B cell (primary cell): Measurements from ENCODE around the gene ASPSCR1. TPM values are rescaled to one million over a fixed set of nuclear protein-coding genes. Genes with fewer than 3 reads are reported as not detected.

Experiments
- ATAC-seq: fragments of 200-7000 bp; cut with Tn5 transposase; one replicate; pipeline ENCODE4 v1.10.0; 2021; ENCODE audit warnings: low read depth, mild to moderate bottlenecking, moderate number of reproducible peaks, moderate library complexity
- CTCF ChIA-PET: fragments of 350-600 bp; sonication (Branson Sonifier 250); formaldehyde crosslinking; loops from one replicate; lab custom pipeline; 2021; ENCODE audit warnings: antibody characterized with exemption, inconsistent platforms; lab: Charles Lee
- POLR2A ChIA-PET: fragments of 350-600 bp; sonication (Branson Sonifier 250); formaldehyde crosslinking; loops from one replicate; lab custom pipeline; 2021; ENCODE audit warnings: antibody characterized with exemption; lab: Charles Lee
- DNase-seq: peaks from one replicate; pipeline ENCODE4 v3.0.0; 2013
- H2AFZ ChIP-seq: 2 replicates; pipeline ENCODE4 v1.6.1; 2012; ENCODE audit warnings: mild to moderate bottlenecking, low read depth, low read length; ENCODE audit not compliant: insufficient read depth, poor library complexity, severe bottlenecking
- H3K27ac ChIP-seq, 2 donors: 1 replicate in 1 of 2; 2 replicates in 1 of 2; pipeline ENCODE4 v1.5.1; 2012 to 2013; ENCODE audit warnings: low read length in 2 of 2, mild to moderate bottlenecking in 2 of 2, moderate library complexity in 1 of 2
- H3K27me3 ChIP-seq, 4 experiments: fragments of 200-600 bp in 1 of 4; sonication (generic) in 1 of 4; replicated peaks in 1 of 4; 1 replicate in 2 of 4; 2 replicates in 2 of 4; pipeline versions ENCODE4 v1.6.1 to v1.7.0; 2013 to 2016; ENCODE audit warnings: low read length in 3 of 4, mild to moderate bottlenecking in 2 of 4, mixed read lengths in 1 of 4, moderate library complexity in 1 of 4; ENCODE audit not compliant: insufficient read depth in 4 of 4, control insufficient read depth in 3 of 4; ENCODE audit errors: control extremely low read depth in 1 of 4
- H3K36me3 ChIP-seq, 2 experiments: replicated peaks in 1 of 2; 1 replicate in 1 of 2; 2 replicates in 1 of 2; pipeline versions ENCODE4 v1.6.1 to v1.7.1; 2013; ENCODE audit warnings: low read length in 1 of 2; ENCODE audit not compliant: insufficient read depth in 2 of 2, control insufficient read depth in 1 of 2; ENCODE audit errors: control extremely low read depth in 1 of 2, extremely low read depth in 1 of 2
- H3K4me1 ChIP-seq, 2 donors: fragments of 200-600 bp in 1 of 2; sonication (generic) in 1 of 2; 1 replicate in 1 of 2; 2 replicates in 1 of 2; pipeline versions ENCODE4 v1.5.1 to v1.6.1; 2013 to 2017; ENCODE audit warnings: low read length in 2 of 2; ENCODE audit not compliant: control insufficient read depth in 2 of 2, insufficient read depth in 2 of 2
- H3K4me2 ChIP-seq: replicated peaks from 2 replicates; pipeline ENCODE3; 2012; ENCODE audit warnings: mild to moderate bottlenecking, low read depth, low read length; ENCODE audit not compliant: poor library complexity, severe bottlenecking
- H3K4me3 ChIP-seq, 5 experiments: fragments of 200-600 bp in 1 of 5; sonication (generic) in 1 of 5; 1 replicate in 3 of 5; 2 replicates in 2 of 5; pipeline versions ENCODE4 v1.5.1 to v1.7.0; 2011 to 2016; ENCODE audit warnings: low read length in 4 of 5, mild to moderate bottlenecking in 4 of 5, low read depth in 2 of 5, control low read depth in 1 of 5, moderate library complexity in 1 of 5; ENCODE audit not compliant: insufficient read depth in 1 of 5; ENCODE audit errors: control extremely low read depth in 1 of 5, extremely low read depth in 1 of 5
- H3K79me2 ChIP-seq: fragments of 200-600 bp; sonication (generic); one replicate; pipeline ENCODE4 v1.6.0; 2016; ENCODE audit warnings: low read length; ENCODE audit not compliant: control insufficient read depth, insufficient read depth
- H3K9ac ChIP-seq: fragments of 200-600 bp; sonication (generic); 2 replicates; pipeline ENCODE4 v1.6.1; 2017; ENCODE audit warnings: mild to moderate bottlenecking, low read length, moderate library complexity
- H3K9me3 ChIP-seq, 3 donors: one replicate each; pipeline versions ENCODE4 v1.6.1 to v1.7.1; 2013; ENCODE audit warnings: low read length in 2 of 3; ENCODE audit not compliant: control insufficient read depth in 2 of 3, insufficient read depth in 1 of 3; ENCODE audit errors: control extremely low read depth in 1 of 3
- H4K20me1 ChIP-seq: 2 replicates; pipeline ENCODE4 v1.6.0; 2012; ENCODE audit warnings: mild to moderate bottlenecking, low read length; ENCODE audit not compliant: insufficient read depth, control insufficient read depth, poor library complexity, severe bottlenecking
- H3K27ac Mint-ChIP-seq: one replicate; pipeline ENCODE4 v1.8.0; 2021; ENCODE audit warnings: mixed read lengths
- H3K27me3 Mint-ChIP-seq: one replicate; pipeline ENCODE4 v1.8.0; 2021; ENCODE audit warnings: mixed read lengths
- H3K4me1 Mint-ChIP-seq: one replicate; pipeline ENCODE4 v1.8.0; 2021; ENCODE audit warnings: mixed read lengths
- H3K4me3 Mint-ChIP-seq: one replicate; pipeline ENCODE4 v1.8.0; 2021; ENCODE audit warnings: mixed read lengths
- H3K9me3 Mint-ChIP-seq: one replicate; pipeline ENCODE4 v1.8.0; 2022; ENCODE audit warnings: mixed read lengths; ENCODE audit not compliant: insufficient read depth
- CTCF ChIP-seq: fragments of 200-600 bp; IDR thresholded peaks from one replicate; pipeline ENCODE4 v1.8.0; 2022; ENCODE audit warnings: antibody characterized with exemption, mild to moderate bottlenecking
- EZH2 ChIP-seq: IDR thresholded peaks from 2 replicates; pipeline ENCODE4 v1.6.1; 2012; ENCODE audit warnings: borderline replicate concordance, low read depth, mild to moderate bottlenecking, moderate library complexity, low read length; ENCODE audit not compliant: insufficient read depth, poor library complexity, severe bottlenecking
- WGBS: methylation state at CpG from one replicate; pipeline ENCODE4 v1.1.5; 2013; ENCODE audit warnings: missing lambda C conversion rate; ENCODE audit not compliant: insufficient coverage; 5-methylcytosine and 5-hydroxymethylcytosine counted together
- intact Hi-C: fragments of 100-400 bp; cut with micrococcal nuclease; formaldehyde crosslinking; loops from one replicate; pipeline ENCODE4 v1.10.0; 2022
- polyA plus RNA-seq: library from polyadenylated mRNA; depleted of rRNA; stranded (reverse); fragments of >200 nt; gene quantifications from 2 replicates; pipeline ENCODE4 v1.2.3, GENCODE V29; 2012
- total RNA-seq, 2 donors: library from RNA; stranded (reverse); fragments of 120-200 nt in 1 of 2; gene quantifications; 1 replicate in 1 of 2; 2 replicates in 1 of 2; pipeline versions ENCODE4 v1.2.3 to v1.2.4, GENCODE V29; 2013 to 2022

Gene ASPSCR1
- total and polyA plus RNA-seq, 2 donors (not counting 1 experiment from before 2014, with no cell fraction given) = 34.0 to 46.7 TPM

GRCh38 chr17:81986606-81987005, 9.2 kb downstream of the ASPSCR1 start:
- CTCF ChIA-PET = interaction anchor here (1.1 kb wide), 1 partner anchor 44 kb away, joined by 3 read pairs; no protein-coding TSS in a partner anchor
- no peak overlapping the region for H3K9ac ChIP-seq
- 98% methylated on average over 26 of the region's 26 CpGs for WGBS
- no peak overlapping the region for H3K4me3 ChIP-seq
- Mint-ChIP-seq H3K4me1 (peaks cover 11% of the 10 kb centered on the region), H3K27ac (no peak overlapping the region), H3K27me3 (no peaks in the 10 kb centered on the region), H3K9me3 (no peaks in the 10 kb centered on the region), H3K4me3 (no peak overlapping the region)
- H2AFZ ChIP-seq = no peak overlapping the region
- TF ChIP-seq CTCF (no peak), EZH2 (no peak)
- intact Hi-C loops = no loop called here
- H4K20me1 ChIP-seq = peaks cover 27% of the 10 kb centered on the region
- peaks cover 0 to 24% of the 10 kb centered on the region in 2 experiments for H3K36me3 ChIP-seq
- H3K27me3 ChIP-seq = no peaks in the 10 kb centered on the region
- peaks cover 0 to 7% (median 0%) of the 10 kb centered on the region in 3 donors for H3K9me3 ChIP-seq
- DNase-seq (no peak), ATAC-seq (no peak)
- H3K27ac ChIP-seq = no peak overlapping the region
- H3K4me1 ChIP-seq = peaks cover 5 to 10% of the 10 kb centered on the region in 2 donors
- peaks cover 59% of the 10 kb centered on the region for H3K79me2 ChIP-seq
- no peak overlapping the region for H3K4me2 ChIP-seq
- POLR2A ChIA-PET = no interaction called here

GRCh38 chr17:81987161-81987770, 9.8 kb downstream of the ASPSCR1 start:
- ChIA-PET POLR2A (interaction anchor here (0.7 kb wide), 1 partner anchor 164 kb away, joined by 5 read pairs; no protein-coding TSS in a partner anchor), CTCF (no interaction called here)
- Histone ChIP-seq H3K79me2 (peaks cover 63% of the 10 kb centered on the region), H2AFZ (no peak overlapping the region), H3K4me1 (peaks cover 5 to 10% of the 10 kb centered on the region in 2 donors), H3K4me2 (no peak overlapping the region), H3K9ac (no peak overlapping the region), H3K27ac (no peak overlapping the region), H3K27me3 (no peaks in the 10 kb centered on the region), H3K9me3 (peaks cover 0 to 7% (median 0%) of the 10 kb centered on the region in 3 donors), H4K20me1 (peaks cover 31% of the 10 kb centered on the region), H3K4me3 (no peak overlapping the region), H3K36me3 (peaks cover 0 to 24% of the 10 kb centered on the region in 2 experiments)
- peaks cover 11% of the 10 kb centered on the region for H3K4me1 Mint-ChIP-seq
- no peaks in the 10 kb centered on the region for H3K9me3 Mint-ChIP-seq
- H3K4me3 Mint-ChIP-seq = no peak overlapping the region
- ATAC-seq = no peak
- no peaks in the 10 kb centered on the region for H3K27me3 Mint-ChIP-seq
- no peak for DNase-seq
- 98% methylated on average over 25 of the region's 26 CpGs for whole genome bisulfite sequencing
- no peak for TF ChIP-seq EZH2
- TF ChIP-seq CTCF = no peak
- no peak overlapping the region for H3K27ac Mint-ChIP-seq
- intact Hi-C loops = no loop called here
